SH-SY5Y (cell line): ENCODE results near the gene RNLS.

Experiments used
- GATA2 ChIP-seq: IDR thresholded peaks from 2 replicates; pipeline ENCODE4 v1.6.1; 2011; ENCODE audit warnings: mild to moderate bottlenecking, low read depth, low read length
- GATA3 ChIP-seq: IDR thresholded peaks from 2 replicates; pipeline ENCODE4 v1.6.1; 2011; ENCODE audit warnings: low read depth, mild to moderate bottlenecking, low read length, moderate library complexity

The RNLS gene

DNA sequence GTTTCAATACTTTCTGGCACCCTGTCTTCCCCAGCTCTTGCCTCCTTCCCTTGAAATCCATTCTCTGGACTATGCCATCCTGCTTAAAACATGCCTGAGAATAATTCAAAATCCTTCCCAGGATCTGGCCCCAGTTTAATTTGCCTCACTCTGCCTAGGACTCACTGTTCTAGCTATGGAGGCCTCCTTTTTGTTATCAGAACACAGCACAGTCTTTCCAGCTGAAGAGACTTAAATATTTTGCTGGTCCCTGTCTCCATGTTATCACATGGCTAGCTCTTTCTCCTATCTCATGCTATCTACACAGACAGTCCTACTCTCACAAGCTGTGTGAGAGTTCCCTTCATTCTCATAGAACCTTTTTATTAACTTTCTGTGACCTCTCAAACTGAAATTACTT, 194.8 kb downstream of the RNLS start:
- TF ChIP-seq GATA3 (no peak), GATA2 (no peak)

DNA sequence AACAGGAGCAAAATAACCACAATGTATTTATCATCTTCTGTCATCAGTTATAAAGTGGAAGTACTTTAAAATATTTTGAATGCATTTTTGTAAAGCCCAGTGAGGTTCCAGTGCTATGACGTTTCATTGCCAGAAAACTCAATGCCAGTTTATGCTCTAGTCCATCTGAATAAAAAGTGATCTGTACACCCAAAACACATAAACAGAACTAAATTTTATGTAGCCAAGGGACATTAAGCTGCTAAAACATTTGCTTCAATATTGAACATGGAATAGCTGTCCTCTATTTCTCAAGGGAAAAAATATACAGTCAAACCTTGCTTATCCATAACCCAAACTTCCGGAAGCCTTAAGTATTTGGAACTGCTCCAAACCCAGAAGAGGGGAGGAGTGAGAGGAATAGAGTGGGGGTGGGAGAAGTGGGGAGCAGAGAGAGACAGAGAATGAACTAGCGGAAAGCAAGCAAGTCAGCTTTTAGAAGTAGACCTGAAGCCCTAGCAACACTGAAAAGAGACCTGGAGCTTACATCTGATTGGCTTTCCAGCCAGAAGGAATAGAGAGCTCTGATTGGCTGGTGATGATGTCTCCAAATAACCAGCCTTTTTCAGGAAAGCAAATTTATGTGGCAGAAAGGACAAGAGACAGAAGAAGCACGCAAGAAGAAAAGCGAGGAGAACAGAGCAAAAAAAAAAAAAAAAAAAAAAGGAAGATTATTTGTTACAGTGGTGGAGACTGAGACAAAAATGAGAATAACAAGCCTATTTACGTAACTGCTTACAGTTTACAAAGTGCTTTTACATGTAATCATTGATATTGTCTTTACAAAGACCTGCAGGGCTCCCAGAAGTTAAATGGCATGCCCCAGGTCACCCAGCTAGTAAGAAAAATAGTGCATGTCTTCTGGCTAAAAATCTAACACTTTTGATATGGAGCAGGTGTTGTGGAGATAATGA, 196.0 kb downstream of the RNLS start:
- no peak for TF ChIP-seq GATA3
- TF ChIP-seq GATA2: no peak

DNA sequence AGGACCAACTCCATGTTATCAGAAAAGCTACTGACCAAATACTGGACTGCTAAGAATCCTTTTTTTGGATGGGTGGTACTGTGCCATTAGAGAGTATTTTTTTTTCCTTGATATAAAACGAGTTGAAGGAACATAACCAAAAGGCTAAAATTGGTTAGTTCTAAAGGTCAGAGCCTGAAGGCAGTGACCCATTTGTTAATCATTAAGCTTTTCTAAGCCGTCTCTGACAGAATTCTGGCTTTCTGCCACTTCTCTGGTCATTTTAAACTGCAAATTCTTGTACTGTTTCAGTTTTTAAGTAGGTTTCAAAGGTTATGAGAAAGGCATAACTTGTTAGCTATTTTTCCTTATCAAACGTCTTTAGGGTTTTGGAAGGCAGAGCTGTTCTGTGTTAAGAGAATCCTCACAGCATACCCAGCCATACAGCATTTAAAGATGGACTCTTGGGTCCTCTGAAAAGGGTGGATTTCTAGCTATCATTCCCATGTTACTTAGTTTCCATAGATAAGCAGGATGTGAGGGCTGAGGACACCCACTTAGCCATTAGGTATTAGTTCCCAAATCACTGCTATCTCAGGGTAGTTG, 196.8 kb downstream of the RNLS start:
- TF ChIP-seq GATA2 (peak; percentile 13; the same call in 1 of the 2 replicates), GATA3 (no peak)

DNA sequence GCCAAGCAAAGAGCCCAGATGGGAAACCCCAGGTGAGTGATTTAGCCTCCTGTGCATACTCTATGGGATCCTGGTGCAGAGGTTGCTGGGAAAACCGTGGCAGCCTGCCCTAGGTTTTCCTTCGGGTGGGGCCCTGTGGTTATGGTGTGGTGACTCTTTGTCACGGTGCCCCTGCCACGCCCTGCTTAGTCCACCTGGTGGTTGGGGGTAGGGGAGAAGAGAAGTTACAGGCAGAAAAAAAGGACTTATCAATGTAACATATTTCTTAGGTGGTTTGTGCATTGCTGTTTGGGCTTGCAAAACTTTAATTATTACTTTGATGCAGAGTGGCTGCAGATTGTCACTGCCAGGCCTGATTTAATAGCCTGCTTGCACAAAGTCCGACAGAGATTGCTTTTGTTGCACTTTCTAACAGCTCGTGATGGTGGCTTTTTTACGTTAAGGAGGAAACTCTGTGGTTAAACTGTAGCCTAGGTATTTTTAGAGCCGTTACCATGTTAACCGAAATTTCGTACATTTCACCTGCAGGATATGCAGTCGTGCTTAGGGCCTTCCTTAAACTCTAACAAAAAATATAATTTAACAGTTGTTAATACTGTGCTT, 197.4 kb downstream of the RNLS start:
- no peak for TF ChIP-seq GATA3
- no peak for TF ChIP-seq GATA2

DNA sequence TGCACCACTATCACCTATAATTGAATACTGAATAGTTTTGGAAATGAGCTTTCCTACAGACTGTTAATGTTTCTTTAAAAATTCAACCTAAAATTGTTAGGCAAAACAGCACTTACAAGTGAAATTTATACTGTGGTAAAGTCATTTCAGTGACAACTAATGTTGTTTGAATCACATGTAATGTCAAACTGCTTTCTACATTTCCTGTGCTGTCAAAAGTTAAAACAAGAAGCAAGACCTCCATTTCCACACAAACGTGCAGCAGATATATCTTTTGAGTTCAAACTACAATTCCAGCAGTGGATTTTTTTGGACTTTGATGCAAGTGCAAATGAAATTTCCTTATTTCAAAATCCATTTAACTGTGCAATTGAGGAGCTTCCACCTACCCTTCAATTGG, 199.8 kb downstream of the RNLS start:
- TF ChIP-seq GATA3 (no peak), GATA2 (no peak)

DNA sequence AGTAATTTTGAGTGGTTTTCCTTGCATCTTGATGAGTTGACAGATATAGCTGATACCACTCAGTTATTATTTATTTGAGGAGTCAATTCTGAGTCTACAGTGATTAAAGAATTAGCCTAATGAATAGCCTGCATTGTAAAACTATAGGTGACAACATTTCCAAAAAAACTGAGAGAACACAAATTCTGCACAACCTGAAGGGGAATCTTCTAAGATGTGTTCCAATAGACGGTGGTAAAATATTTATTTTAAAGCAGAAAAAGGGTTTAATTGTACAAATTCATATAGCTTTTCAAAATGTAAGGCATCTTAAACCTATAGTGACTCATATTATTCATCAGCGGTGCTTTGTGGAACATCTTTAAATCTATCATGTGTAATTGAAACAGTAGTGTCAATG, 200.4 kb downstream of the RNLS start:
- TF ChIP-seq GATA2: no peak
- no peak for TF ChIP-seq GATA3

DNA sequence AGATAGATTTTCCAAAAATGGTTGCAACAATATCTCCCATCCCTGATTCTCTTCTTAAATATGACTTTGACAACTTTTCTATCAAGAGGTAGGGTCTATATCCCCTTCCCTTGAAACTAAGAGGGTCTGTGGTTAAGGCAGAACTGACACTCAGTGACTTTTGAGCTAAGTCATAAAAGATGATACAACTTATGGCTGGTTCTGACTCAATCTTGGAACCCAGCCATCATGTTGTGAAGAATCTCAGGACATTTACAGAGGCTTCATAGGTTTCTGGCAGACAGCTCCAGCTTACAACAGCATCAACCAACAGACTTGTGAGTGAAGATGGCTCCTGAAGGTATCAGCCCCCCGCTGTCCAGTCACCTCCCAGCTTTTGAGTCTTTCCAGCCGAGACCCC, 203.5 kb downstream of the RNLS start:
- TF ChIP-seq GATA3 (no peak), GATA2 (no peak)

DNA sequence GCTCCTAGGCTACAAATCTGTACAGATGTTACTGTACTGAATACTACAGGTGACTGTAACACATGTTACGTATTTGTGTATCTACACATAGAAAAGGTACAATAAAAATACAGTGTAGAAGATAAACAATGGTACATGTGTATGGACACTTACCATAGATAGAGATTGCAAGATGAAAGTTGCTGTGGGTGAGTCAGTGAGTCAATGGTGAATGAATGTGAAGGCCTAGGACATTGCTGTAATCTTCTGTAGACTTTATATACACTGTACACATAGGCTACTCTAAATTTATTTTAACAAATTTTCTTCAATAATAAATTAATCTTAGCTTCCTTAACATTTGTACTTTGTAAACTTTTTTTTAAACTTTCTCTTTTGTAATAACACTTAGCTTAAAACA, 205.6 kb downstream of the RNLS start:
- TF ChIP-seq GATA2 (no peak), GATA3 (no peak)

DNA sequence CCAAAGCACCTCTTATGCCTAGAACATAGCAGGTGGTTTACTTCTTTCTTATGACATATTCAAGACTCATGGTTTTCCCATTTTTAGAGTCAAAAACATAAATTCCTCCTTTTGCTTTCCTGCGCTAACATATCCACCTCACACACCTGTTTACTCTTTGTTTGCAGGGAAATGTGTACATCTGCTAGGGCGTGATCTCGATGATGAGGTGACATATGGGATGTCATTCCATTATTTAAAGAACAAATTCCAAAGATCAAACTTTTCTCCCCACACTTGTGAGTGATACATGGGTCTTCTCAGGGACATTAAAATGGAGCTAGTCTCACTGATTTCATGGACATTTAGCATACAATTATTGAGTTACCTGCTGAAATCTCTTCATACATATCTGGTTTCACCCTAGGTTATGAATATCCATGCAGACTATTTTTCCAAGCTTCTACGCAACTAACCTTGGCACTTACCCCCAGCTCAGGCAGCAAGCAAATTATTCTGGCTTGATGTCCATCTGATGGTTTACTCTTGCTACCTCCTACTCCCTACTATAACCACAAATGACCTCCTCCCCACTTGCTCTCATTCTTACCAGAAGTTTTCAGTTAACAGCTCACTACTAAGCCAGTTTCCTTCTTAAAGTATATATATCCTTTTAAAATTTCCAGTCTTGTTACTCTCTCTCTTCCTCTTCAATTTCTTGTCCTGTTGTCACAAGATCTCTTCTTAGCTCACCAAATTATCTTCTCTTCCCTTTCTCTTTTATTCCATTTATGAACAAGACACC, 208.5 kb downstream of the RNLS start:
- TF ChIP-seq GATA3 (no peak), GATA2 (no peak)

DNA sequence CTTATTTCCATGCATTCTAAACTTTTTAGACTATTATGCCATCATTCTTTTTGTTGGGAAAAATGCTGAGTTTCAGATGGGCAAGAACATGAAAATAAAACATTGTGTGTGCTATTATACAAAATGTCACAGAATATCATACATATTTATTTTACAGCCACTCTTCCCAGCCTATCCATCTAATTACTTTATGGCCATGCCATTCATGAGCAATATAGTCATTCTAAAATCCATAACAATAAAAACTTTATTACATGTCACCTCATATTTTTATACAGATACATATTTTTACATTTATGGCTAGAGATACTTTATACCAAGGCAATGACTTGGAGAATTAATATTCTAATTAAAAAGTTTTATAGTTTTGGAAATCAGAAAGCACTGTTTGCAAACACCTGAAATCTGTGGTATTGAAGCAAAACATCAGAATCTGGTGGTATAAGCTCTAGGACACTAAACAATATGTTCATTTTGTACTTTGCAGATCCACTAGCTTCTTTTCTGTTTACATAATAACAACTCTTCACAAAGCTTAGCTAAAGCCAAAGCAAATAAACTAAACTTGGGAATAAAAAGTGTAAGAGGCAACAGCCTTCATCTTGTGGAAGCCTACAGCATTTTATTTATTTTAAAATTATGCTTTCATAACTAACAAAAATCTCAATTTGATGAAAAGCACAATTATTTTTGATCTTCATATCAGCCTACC, 210.1 kb downstream of the RNLS start:
- no peak for TF ChIP-seq GATA3
- no peak for TF ChIP-seq GATA2

DNA sequence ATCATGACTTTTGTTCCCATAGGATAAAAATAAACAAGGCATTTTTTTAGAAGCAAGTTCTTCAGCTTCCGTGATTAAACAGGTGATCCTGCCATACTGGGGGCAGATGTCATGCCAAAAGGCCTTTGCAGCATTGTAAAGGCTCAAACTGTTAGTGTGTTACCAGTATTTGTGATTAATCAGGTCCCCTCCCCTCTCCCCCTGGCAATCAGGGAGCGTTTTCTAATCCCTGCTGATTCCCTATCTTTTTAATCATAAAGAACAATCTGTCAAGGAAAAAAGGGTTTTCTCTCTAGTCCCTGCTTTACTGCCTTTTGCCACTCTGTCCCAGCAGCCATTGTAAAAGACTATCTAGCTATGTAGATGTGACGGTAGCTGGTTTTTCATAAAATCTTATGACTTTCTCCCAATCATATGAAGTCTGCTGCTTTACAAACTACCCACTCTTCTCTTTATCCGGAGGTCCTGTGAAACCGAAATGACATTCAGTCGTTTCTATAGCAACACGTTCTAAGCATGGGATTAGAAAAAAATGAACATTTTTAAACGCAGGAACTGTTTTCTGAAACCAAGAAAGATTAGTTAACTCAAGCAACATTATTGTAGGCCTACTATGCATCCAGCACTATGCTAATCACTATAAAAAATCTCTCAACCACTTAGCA, 210.9 kb downstream of the RNLS start:
- TF ChIP-seq GATA2 (no peak), GATA3 (no peak)

DNA sequence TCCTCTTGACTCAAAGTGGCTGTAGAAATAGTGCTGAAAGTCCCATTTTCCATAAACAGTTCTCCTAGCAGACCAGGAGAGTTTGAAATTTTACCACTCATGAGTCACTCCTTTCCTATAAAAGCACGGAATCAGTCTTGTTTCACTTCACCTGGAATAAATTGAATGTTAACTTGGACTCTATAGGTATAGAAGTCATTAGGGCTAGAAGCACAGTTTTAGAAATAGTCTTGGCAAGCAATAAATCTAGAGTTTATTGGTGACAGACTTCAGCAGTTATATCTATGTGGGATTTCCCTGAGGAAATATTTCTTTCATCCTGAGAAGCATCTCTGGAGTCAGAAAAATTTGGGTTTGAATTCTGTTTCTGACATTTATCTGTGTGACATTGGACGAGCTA, 212.4 kb downstream of the RNLS start:
- TF ChIP-seq GATA3: no peak
- TF ChIP-seq GATA2: no peak

DNA sequence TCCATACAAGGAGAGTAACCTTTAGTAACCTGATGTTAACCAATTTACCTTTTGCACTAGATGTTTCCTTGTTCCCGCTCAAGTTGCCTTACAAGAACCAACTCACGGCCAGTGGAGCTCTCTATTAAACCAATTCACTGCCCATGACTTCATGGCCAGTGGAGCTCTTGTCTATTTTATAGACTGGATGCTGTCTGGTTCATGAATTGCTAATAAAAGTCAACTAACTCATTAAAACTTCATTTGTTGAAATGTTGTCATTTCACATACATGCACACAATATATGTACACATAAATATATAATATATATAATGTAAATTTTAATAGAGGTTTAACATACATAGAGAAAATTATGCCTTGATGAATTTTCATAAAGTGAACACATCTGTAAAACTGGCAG, 216.3 kb downstream of the RNLS start:
- TF ChIP-seq GATA2: no peak
- no peak for TF ChIP-seq GATA3
